Stimulated activated naive CD4-positive, alpha-beta T cell treated with Interleukin-2 at 50 U/mL for 16 hours (primary cell): ENCODE data around the gene DCAF5.
"Not testable (repeated sequence)": the region's sequence is repeated elsewhere in the genome, so short reads cannot be mapped to it uniquely, and the experiment has no call there.

Experiments used
- DNase-seq: peaks from one replicate; lab custom pipeline; 2025; lab: John Stamatoyannopoulos, UW

The DCAF5 gene

DNA sequence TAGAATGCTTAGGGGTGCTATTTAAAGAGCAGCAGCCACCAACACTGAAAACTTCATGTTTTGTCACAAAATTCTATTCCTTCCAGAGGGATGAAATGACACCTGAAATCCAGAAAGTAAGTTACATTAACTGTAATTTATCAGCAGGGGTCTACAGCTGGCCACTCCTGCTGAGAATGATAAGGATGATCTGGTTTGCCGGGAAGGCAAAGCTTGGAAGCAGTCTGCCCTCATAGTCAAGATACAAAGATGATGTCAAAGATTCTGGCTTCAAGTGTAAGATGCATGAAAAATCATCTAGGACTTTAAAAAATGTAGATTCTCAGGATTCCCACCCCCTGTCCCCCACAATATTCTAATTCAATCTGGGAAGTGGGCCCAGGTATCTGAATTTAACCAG is 58.4 kb downstream of the DCAF5 start:
- DNase-seq: no peak

DNA sequence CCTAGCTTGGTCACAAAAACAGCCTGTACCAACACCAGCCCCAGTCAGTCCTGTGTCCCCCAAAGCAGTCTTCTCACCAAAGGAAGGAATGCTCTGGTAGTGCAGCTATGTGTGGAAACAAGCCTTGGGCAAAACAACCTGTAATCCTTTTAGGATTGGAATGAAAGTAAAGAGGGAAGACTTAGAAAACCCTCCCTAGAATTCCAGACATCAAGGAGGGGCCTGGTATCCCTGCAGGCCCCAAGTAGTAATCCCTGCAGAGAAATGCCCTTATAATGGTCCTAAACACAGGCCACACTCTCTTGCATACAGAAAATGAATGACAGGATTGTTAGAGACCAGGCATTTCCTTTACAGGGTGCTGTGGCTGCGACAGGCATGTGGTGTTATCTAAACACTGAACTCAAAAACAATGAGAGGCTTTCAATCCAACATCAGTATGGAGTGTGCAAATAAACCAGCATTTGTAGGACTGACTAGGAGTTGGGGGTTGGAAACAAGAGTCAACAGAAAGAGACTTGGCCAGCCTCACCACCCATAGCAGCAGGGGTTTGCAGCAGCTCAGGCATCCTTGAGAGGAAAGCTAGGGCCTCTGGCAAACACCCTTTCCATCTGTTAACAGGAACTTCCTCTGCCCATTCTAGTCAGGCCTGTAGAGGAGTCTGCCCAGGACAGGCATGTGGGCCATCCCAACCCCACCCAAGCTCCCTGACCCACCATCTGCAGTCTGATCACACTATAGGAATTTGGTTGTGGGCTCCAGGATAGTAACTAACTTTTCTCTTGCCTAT is 59.1 kb downstream of the DCAF5 start:
- DNase-seq: no peak

DNA sequence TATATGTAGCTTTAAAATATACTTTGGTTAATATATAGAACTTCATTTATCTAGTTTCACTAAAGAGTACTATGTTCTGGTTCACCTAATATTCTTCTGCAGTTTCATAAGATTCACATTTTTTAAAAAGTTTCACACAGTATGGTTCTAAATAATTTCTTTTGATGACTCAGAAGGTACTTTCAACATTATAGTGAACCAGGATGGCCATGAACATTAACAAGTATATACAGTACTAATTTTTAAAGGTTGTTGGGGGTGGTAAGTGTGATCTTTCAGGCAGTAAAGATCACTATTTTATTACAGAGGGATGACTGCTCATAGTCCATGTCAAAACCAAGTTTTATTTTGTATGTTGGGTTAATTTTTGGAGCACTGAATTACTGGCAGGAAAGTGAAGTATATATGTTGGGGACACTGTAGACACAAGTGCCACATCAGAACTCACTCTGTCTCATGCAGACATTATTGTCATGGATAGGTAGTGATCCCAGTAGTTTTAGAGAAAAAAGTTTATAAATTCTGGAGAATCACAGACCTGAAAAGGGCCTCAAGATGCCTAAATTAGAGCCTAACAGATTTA is 60.0 kb downstream of the DCAF5 start:
- DNase-seq: no peak

DNA sequence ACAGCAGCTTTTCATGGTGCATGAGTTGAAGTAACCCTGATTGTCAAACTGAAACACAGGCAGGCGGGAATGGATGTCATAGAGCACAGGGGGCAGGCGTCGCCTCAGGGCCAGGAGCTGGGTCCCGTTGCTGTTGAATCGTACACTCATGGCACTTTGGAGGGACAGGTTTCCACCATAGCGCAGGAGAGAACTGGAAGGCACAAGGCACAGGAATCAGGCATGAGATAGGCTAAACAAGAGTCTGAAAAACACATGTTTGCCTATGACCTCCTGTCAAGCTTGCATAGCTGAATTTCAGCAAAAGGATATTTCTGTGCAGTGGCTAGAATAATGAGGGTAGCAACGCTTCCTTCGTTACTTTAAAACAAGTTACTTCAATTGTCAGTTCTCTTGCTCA is 61.2 kb downstream of the DCAF5 start:
- no peak for DNase-seq

DNA sequence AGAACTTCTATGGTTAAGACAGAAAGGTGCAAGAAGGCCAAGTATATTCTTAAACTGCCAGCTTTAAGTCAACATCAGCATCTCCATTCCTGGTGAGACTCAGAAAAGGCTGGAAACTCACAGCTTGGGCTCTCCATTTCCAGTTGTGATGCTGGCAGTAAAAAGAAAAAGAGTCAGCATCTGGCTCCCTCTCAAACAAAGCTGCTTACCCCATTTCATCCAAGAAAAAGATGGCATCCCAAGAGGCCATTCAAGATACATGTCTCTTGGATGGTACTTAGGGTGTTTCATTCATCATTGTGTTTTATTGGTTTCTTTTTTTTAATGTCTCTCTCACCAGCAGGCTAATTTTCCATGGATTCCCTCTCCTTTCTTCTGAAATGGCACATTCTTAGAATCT is 61.9 kb downstream of the DCAF5 start:
- no peak for DNase-seq

DNA sequence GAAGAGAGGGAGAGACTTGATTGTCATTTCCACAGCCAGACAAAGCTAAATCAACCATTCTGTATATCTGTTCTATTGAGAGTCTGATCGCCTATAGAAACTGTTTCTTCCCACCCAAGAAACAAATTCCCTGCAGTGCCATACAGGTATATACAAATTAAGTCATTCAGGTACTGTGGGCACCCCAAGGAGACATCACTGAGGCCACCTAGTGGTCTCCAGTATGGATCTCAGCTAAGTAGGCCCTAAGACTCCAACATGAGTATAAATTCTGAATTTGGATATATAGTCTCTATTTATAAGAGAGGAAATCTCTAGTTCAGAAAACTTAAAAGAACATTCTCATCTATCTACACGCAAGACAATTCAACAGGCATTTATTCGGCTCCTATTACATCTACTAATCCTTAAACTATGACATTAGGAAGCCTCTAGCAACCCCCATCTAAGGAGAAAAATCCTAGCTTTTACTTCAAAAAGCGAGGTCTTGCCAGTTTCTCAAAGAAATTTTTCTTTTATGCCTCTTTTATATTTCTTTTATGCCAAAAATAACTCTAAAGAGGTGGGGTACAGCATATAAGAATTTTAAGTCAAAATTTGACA is 62.6 kb downstream of the DCAF5 start:
- DNase-seq: no peak

DNA sequence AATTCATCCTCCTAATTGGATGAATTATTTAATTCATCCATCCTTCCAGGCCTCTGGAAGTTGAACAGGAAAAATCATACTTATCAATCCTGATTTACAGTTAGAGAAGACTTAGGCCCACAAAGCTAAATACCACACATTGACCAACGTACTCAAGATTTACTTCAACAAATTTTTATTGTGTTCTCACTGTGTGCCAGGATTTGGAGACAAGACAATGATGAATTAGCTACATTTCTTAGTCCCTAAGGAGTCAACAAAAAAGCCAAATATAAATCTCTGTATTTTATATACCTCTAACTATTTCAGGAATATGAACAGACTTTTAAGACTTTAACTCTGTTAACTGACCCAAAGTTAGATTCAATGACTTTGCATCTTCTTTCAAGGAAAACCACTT is 63.9 kb downstream of the DCAF5 start:
- no peak for DNase-seq

DNA sequence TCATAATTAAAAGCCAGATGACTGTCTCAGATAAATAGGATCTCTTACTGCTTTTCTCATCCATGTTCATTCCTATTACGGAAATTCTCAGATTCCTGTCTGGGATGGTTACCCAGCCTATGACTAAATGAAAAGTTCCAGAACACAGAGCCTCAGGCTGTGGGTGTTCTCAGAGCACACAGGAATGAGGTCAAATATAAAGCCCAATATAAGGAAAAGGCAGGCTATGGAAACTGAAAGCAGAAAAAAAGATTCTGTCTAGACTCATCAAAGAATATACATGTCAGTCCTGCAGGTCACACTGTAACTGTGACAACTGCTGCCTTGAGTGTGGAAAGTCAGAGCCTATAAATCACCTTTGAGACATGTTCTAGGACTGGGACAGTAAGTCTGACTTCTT is 64.3 kb downstream of the DCAF5 start:
- DNase-seq: no peak

DNA sequence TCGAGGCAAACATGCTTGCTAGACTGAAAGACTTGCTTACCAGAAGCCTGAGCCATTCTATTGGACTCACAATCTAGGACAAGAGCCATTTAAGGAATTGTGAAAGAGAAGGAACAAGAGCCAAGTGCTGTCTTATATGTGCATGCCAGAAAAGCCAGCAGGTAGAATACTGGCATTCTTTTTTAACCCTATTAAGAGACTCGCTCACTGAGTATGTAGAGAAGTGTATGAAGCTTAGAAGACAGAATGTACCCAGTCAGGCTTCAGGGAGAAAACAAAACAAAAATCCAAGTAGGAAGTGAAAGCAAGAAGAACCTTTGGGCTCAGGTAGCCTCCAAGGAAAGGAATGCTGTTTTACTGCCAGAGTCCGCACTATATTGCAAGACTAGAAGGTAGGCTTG is 65.9 kb downstream of the DCAF5 start:
- no peak for DNase-seq

DNA sequence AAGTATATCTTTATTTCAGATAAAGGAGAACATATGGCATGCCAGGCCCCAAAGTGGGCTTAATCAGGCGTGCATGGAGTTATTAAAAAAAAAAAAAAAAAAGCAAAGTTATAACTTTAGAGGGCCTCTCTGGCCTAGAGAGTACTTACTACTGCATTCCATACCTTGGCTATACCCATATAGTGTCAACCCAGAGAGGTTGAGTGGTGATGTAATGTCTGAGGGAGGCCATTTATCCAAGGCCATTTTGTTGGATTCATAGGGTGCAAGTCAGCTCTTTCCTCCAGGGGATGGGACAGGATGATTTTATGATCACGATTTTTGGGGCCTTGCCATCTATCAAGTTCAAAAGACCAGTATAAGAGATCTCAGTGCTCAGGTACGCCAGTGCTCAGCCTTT is 66.4 kb downstream of the DCAF5 start:
- DNase-seq: no peak

DNA sequence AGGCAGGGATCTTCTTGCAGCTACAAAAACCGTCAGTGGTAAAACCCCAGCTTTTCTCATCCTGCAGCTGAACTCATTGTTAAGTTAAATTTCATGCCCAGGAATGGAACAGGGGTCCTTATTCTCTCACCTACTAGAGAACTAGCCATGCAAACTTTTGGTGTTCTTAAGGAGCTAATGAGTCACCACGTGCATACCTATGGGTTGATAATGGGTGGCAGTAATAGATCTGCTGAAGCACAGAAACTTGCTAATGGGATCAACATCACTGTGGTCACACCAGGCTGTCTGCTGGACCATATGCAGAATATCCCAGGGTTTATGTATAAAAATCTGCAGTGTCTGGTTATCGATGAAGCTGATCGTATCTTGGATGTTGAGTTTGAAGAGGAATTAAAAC is 68.9 kb downstream of the DCAF5 start:
- no peak for DNase-seq

DNA sequence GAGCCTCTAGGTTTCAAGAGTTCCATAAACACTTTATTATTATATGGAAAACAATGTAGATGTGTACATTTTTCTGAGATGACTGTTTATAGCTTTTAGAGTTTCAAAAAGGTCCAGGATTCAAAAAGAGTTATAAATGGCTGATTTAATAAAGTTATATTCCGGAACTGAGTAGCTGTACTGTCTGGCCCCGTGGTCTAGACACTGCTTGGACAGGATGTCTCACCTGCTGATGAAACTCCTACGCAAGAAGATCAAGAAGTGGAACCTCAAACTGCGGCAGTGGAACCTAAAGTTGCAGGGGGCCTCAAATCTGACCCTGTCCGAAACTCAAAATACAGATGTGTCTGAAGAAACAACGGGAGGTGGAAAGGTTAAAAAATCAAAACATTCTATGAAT is 69.7 kb downstream of the DCAF5 start:
- no peak for DNase-seq

DNA sequence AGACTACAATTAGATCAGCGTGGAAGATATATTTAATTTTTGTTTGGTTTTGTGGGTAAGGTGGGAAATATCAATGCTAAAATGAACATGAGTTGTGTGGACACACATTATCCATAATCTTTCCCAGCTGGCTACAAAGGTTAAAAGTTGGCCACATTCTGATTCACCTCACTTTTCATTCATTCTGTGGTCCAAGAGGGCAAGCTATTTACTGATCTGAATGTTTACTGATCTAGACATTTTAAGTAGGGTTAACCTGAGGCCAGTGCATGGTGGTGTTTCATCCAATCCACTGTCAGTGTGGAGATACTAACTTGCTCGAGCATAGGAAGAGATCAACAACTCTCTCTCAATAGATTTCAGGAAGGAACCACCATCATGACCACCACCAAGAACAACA is 71.6 kb downstream of the DCAF5 start:
- no peak for DNase-seq

DNA sequence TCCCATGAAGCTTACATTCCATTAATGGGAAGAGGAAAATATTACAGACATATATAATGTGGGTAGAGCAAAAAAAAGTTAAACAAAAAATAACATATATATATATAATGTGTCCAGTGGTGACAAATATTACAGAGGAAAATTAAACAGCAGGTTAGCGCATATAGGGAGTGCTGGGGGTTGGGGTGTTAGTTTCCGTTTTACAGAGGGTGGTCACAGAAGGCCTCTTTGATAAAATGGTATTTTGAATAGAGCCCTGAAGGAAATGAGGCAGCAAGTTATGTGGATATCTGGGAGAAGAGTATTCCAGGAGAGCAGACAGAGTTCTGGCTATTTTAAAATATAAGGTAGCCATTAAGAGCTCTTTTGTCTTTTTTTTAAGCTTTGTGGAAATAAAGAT is 73.2 kb downstream of the DCAF5 start:
- no peak for DNase-seq

DNA sequence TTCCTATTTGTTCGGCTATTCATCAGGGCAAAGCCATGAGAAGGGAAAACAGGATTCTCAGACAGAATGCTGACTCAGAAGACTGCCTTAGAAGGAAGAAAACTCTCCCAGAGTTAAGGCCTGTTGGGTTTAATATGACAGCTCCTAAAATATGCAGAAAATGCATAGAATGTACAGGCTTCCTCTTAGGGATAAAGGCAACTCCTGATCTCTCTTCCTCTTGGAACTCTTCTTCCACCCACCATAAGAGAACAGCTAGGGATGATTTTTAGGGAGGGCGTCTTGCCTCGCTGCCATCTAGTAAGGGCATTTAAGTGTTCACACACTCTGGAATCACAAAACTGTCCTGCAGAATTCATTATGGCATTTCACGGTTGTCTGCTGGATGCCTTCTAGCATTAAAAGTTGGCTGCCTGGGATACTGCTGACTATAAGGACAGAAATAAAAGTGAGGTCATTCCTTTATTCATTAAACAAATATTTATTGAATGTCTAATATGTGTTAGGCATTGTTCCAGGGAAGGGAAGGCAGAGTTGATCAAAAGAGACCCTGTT is 73.7 kb downstream of the DCAF5 start:
- no peak for DNase-seq

DNA sequence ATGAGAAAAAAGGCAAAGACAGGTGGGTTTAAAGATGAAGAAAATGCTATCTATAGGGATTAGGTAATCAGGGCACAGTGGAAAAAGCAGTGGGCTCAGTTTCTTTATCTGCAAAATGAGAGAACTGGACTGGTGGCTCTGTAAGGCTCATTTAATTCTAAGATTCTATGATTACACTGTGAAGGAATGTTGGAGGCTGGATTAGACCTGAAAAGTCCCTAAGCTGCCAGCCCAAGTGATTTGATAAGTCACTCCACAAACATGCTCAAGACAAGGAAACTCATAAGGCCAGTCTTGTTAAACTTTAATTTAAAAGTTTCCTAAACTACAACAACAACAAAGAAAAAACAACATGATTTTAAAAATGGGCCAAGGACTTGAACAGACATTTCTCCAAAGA is 75.1 kb downstream of the DCAF5 start:
- DNase-seq: no peak

DNA sequence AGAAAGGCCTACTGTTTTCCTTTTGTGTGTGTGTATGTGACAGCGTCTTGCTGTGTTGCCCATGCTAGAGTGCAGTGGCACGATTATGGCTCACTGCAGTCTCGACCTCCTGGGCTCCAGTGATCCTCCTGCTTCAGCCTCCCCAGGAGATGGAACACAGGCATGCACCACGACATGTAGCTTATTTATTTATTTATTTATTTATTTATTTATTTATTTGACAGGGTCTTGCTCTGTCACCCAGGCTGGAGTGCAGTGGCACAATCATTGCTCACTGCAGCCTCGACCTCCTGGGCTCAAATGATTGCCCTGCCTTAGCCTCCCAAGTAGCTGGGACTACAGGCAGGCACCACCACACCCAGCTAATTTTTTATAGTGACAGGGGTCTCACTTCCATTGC is 75.7 kb downstream of the DCAF5 start:
- DNase-seq: not testable (repeated sequence)

DNA sequence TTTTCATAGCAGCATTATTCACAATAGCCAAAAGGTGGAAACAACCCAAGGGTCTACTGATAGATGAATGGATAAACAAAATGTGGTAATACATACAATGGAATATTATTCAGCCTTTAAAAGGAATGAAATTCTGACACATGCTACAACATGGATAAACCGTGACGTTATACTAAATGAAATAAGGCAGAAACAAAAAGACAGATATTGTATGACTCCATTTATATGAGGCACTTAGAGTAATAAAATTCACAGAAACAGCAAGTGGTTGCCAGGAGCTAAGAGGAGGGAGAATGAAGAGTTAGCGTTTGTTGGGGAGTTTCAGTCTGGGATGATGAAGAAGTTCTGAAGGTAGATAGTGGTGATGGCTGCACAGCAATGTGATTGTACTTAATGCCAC is 76.6 kb downstream of the DCAF5 start:
- no peak for DNase-seq

DNA sequence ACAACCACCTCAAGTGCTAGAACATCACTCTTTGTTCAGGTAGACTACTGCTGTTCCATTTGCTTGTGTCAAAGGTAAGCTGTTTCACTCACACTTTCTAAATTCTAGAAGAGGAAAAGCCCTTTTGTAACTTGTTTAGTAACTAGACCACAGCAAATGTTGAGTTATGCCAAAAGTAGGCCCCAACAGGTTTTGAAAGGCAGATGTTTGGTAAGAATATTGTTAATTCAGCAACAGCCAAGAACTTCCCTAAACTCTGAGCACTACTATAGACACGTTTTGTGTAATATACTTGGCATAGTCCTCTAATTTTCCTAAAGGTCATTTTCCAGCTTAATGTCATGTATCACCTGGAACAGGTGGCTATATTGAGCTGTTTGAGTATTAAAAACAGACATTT is 79.0 kb downstream of the DCAF5 start:
- no peak for DNase-seq

DNA sequence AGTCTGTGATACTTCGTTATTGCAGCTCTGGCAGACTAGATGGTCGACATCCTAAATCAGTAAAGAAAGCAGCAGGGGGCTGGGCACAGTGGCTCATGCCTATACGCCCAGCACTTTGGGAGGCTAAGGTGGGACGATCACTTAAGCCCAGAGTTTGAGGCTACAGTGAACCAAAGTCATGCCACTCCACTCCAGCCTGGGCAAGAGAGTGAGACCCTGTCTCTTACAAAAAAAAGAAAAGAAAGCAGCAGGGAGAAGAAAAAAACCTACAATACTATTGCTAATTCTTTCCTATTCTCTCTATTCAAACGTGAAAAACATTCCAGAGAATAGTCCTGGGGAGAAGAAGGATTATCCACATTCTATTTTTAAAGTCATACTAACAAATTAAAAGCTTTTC is 79.5 kb downstream of the DCAF5 start:
- DNase-seq: no peak

DNA sequence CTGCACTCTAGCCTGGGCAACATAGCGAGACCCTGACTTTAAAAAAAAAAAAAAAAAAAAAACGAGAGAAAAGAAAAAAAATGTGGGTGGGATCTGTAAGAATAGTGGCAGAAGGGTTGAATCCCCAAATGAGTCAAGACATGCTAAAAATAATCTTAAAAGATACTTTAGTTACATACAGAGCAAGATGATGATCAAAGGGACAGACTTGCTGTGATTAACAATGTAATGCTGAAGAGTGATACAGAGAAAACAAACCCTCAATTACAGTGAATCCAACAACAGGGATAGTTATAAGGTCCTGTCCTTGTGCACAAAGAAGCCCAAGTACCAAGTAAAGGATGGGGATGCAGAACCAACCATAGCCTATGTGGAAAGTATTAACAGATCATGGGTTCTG is 80.3 kb downstream of the DCAF5 start:
- no peak for DNase-seq

DNA sequence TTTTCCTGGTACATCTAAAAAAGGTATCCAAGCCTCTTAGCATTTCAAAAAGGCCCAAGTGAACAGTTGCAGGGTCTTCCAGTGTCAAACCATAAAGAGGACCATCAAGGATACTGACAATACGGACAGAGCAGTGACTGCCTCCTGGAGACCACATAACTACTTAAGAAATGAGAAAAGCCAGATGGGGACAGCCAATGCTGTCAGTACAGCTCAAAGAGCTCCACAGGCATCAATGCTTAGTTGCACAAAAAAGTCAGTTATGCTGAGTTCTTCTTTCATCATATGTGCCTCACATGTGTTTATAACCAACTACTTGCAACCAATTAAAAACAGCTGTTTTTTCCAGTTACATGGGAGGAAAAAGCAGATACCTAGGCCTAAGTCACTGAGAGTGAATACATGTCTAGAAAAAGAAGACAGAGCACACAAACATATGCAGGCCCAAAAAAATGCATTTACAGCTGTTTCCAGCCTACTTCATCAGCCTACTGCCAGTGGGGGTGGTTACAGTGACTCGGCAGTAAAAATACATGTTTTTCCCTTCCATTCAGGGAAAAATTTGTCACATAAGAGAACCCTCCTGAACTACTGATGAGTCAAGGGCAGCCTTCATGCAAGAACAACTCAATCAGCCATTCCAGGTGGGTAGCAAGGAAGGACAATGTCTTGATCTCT is 84.0 kb downstream of the DCAF5 start:
- no peak for DNase-seq
